Natural killer cell (primary cell): Measurements from ENCODE around the gene SORL1. TPM values are rescaled to one million over a fixed set of nuclear protein-coding genes. Genes with fewer than 3 reads are reported as not detected.

Experiments used
- ATAC-seq, 3 donors: fragments of 150-1000 bp in 2 of 3; fragments of 200-7000 bp in 1 of 3; cut with Tn5 transposase; 1 replicate in 1 of 3; 2 replicates in 2 of 3; pipeline ENCODE4 v1.10.0; 2021; ENCODE audit warnings: mild to moderate bottlenecking in 2 of 3, moderate library complexity in 2 of 3
- DNase-seq, 2 donors: peaks; one replicate each; pipeline versions ENCODE4 v3.0.0 to v3.0.0-alpha.2; 2013 to 2021; ENCODE audit warnings: mixed read lengths in 1 of 2
- H3K27ac ChIP-seq: one replicate; pipeline ENCODE4 v1.5.1; 2013; ENCODE audit warnings: mild to moderate bottlenecking, low read length
- H3K27me3 ChIP-seq: one replicate; pipeline ENCODE4 v1.6.1; 2013; ENCODE audit warnings: low read length; ENCODE audit not compliant: control insufficient read depth, insufficient read depth
- H3K36me3 ChIP-seq: one replicate; pipeline ENCODE4 v1.6.1; 2013; ENCODE audit warnings: low read length; ENCODE audit not compliant: control insufficient read depth, insufficient read depth
- H3K4me1 ChIP-seq: one replicate; pipeline ENCODE4 v1.6.1; 2013; ENCODE audit warnings: low read length; ENCODE audit not compliant: control insufficient read depth, insufficient read depth
- H3K4me3 ChIP-seq: one replicate; pipeline ENCODE4 v1.5.1; 2013; ENCODE audit warnings: low read length
- H3K9me3 ChIP-seq: one replicate; pipeline ENCODE4 v1.6.1; 2013; ENCODE audit warnings: low read length; ENCODE audit not compliant: control insufficient read depth, insufficient read depth
- H3K27ac Mint-ChIP-seq, 2 donors: one replicate each; pipeline ENCODE4 v1.8.0; 2022; ENCODE audit warnings: mild to moderate bottlenecking in 2 of 2, mixed read lengths in 2 of 2, moderate library complexity in 1 of 2
- H3K27me3 Mint-ChIP-seq, 2 donors: one replicate each; pipeline ENCODE4 v1.8.0; 2022; ENCODE audit warnings: low read depth in 2 of 2, mixed read lengths in 2 of 2
- H3K36me3 Mint-ChIP-seq: one replicate; pipeline ENCODE4 v1.8.0; 2022; ENCODE audit warnings: mixed read lengths
- H3K4me1 Mint-ChIP-seq, 2 donors: one replicate each; pipeline ENCODE4 v1.8.0; 2022; ENCODE audit warnings: mixed read lengths in 2 of 2
- H3K4me3 Mint-ChIP-seq: one replicate; pipeline ENCODE4 v1.8.0; 2022; ENCODE audit warnings: mild to moderate bottlenecking, moderate library complexity, mixed read lengths
- H3K9me3 Mint-ChIP-seq, 2 donors: one replicate each; pipeline ENCODE4 v1.8.0; 2022; ENCODE audit warnings: mixed read lengths in 2 of 2
- WGBS: methylation state at CpG from one replicate; pipeline ENCODE4 v1.1.7; 2013; ENCODE audit warnings: missing lambda C conversion rate; ENCODE audit not compliant: insufficient coverage; 5-methylcytosine and 5-hydroxymethylcytosine counted together
- intact Hi-C: fragments of 100-400 bp; cut with micrococcal nuclease; formaldehyde crosslinking; loops from one replicate; pipeline ENCODE4 v1.14.2; 2022
- total RNA-seq, 4 donors: library from RNA; stranded (reverse); fragments of 120-200 nt in 1 of 4; gene quantifications; one replicate each; pipeline versions ENCODE4 v1.2.3 to v1.2.4, GENCODE V29; 2013 to 2022
- TF ChIP-seq, protein P1 (sequence below): fragments of 200-600 bp; IDR thresholded peaks from one replicate; pipeline ENCODE4 v1.8.0; 2022; ENCODE audit warnings: antibody characterized with exemption

Gene SORL1
- total RNA-seq, 3 donors from 2014 or later (not counting 1 experiment from before 2014, with no cell fraction given): 386 to 519 (median 456) TPM

GRCh38 chr11:121556937-121557336 is 104.8 kb downstream of the SORL1 start:
- peaks cover 20% of the 10 kb centered on the region for H3K36me3 Mint-ChIP-seq
- Histone ChIP-seq H3K27me3 (no peaks in the 10 kb centered on the region), H3K27ac (no peak overlapping the region), H3K4me3 (no peak overlapping the region), H3K4me1 (no peaks in the 10 kb centered on the region), H3K9me3 (no peaks in the 10 kb centered on the region), H3K36me3 (peaks cover 94% of the 10 kb centered on the region)
- intact Hi-C loops: no loop called here
- H3K4me1 Mint-ChIP-seq: peaks cover 16 to 43% of the 10 kb centered on the region in 2 donors
- TF ChIP-seq, protein P1, sequence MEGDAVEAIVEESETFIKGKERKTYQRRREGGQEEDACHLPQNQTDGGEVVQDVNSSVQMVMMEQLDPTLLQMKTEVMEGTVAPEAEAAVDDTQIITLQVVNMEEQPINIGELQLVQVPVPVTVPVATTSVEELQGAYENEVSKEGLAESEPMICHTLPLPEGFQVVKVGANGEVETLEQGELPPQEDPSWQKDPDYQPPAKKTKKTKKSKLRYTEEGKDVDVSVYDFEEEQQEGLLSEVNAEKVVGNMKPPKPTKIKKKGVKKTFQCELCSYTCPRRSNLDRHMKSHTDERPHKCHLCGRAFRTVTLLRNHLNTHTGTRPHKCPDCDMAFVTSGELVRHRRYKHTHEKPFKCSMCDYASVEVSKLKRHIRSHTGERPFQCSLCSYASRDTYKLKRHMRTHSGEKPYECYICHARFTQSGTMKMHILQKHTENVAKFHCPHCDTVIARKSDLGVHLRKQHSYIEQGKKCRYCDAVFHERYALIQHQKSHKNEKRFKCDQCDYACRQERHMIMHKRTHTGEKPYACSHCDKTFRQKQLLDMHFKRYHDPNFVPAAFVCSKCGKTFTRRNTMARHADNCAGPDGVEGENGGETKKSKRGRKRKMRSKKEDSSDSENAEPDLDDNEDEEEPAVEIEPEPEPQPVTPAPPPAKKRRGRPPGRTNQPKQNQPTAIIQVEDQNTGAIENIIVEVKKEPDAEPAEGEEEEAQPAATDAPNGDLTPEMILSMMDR: no peak
- no peak for DNase-seq
- 95% methylated on average over 7 of the region's 7 CpGs for whole genome bisulfite sequencing
- H3K4me3 Mint-ChIP-seq: no peak overlapping the region
- no peaks in the 10 kb centered on the region for H3K27me3 Mint-ChIP-seq
- H3K27ac Mint-ChIP-seq: peak overlapping the region; percentile 19 to 70
- H3K9me3 Mint-ChIP-seq: no peaks in the 10 kb centered on the region
- peak in 1 of 3 donors; percentile 15 for ATAC-seq

DNA sequence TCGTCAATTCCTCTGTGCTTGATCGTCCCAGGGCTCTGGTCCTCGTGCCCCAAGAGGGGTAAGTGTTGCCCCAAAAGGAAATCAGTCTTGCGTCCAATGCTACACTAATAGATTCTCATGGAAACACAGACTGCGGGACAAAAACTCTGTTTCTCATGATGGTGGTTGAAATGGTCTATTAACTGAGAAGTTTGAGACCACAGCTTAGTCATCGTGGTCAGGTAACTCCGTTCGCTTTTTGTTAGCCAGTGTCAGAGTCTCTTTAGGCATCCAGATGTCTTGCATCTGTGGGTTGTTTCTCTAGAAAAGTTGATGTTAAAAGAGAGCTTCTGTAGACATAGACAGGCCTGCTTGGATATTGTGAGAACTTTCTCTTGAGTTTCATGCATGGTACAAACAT is 105.2 kb downstream of the SORL1 start:
- H3K27ac ChIP-seq: no peak overlapping the region
- no peaks in the 10 kb centered on the region for H3K9me3 ChIP-seq
- intact Hi-C loops: no loop called here
- no peaks in the 10 kb centered on the region for H3K27me3 ChIP-seq
- peak overlapping the region; percentile 19 to 70 for H3K27ac Mint-ChIP-seq
- no peaks in the 10 kb centered on the region for H3K27me3 Mint-ChIP-seq
- H3K36me3 Mint-ChIP-seq: peaks cover 20% of the 10 kb centered on the region
- H3K4me3 Mint-ChIP-seq: no peak overlapping the region
- ATAC-seq (peak in 2 of 3 donors; percentile 47 to 56), DNase-seq (no peak)
- H3K9me3 Mint-ChIP-seq: no peaks in the 10 kb centered on the region
- peaks cover 94% of the 10 kb centered on the region for H3K36me3 ChIP-seq
- no peak overlapping the region for H3K4me3 ChIP-seq
- H3K4me1 ChIP-seq: no peaks in the 10 kb centered on the region
- WGBS: 37% methylated on average over 8 of the region's 8 CpGs
- peaks cover 20 to 44% of the 10 kb centered on the region in 2 donors for H3K4me1 Mint-ChIP-seq
- TF ChIP-seq, protein P1: no peak

DNA sequence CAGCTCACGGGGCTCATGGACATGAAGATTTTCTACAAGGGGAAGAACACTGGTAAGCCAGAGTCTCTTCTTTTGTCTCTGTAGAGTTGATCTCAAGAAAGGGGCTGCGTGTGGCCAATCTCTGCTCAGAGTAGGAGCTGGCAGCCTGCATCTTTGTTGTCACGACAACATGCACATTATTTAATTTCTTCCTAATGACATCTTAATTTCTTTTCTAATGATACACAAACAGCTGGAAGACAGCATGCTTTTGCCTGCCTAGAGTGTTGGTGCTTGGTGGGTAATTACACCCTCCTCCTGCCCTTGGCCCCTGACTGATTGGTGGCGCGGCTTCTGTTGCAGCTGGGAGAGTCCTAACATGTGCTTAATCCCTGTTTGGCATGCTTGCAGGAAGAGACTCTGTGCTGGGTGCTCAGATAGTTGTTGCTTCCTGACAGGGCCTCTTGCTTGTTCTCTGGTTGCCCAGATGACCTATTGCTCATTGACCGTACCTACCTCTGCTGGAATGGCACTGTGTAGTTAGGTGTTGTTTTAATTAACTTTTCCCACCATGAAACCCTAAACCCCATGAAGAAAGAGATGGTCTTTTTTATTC is 107.6 kb downstream of the SORL1 start:
- Histone ChIP-seq H3K27me3 (no peaks in the 10 kb centered on the region), H3K9me3 (no peaks in the 10 kb centered on the region), H3K27ac (no peak overlapping the region), H3K36me3 (peaks cover 89% of the 10 kb centered on the region), H3K4me3 (no peak overlapping the region), H3K4me1 (peaks cover 5% of the 10 kb centered on the region)
- Mint-ChIP-seq H3K27me3 (no peaks in the 10 kb centered on the region), H3K4me3 (no peak overlapping the region), H3K4me1 (peaks cover 39 to 59% of the 10 kb centered on the region in 2 donors), H3K36me3 (peaks cover 20% of the 10 kb centered on the region), H3K9me3 (no peaks in the 10 kb centered on the region), H3K27ac (peak overlapping the region; percentile 40 to 52)
- WGBS: 94% methylated on average over 5 of the region's 6 CpGs
- DNase-seq (no peak), ATAC-seq (no peak)
- TF ChIP-seq, protein P1: no peak
- intact Hi-C loops: no loop called here

DNA sequence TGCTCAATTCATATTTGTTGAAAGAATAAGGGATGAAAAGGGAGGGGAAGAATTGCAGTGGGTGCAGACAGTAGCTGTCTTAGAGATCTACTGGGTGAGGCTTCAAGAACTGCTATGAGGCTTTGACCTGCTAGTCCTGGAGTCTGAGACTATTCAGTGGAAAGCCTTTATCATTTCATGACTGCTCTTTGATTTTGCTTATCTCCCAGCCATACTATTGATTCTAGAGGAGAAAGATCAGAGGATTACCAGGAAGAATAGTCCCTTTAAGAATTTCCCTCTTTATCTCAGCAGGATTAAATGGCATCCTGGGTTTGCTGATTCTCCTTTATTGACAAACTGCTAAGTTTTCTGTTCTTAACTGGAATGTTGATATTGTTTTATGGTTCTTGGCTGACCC is 108.1 kb downstream of the SORL1 start:
- no peaks in the 10 kb centered on the region for H3K9me3 ChIP-seq
- peaks cover 5% of the 10 kb centered on the region for H3K4me1 ChIP-seq
- peaks cover 84% of the 10 kb centered on the region for H3K36me3 ChIP-seq
- Mint-ChIP-seq H3K4me3 (no peak overlapping the region), H3K9me3 (no peaks in the 10 kb centered on the region), H3K27me3 (no peaks in the 10 kb centered on the region), H3K36me3 (peaks cover 20% of the 10 kb centered on the region), H3K4me1 (peaks cover 39 to 59% of the 10 kb centered on the region in 2 donors), H3K27ac (peak overlapping the region; percentile 40 to 52)
- ATAC-seq (no peak), DNase-seq (no peak)
- no peaks in the 10 kb centered on the region for H3K27me3 ChIP-seq
- intact Hi-C loops: no loop called here
- TF ChIP-seq, protein P1: no peak
- no peak overlapping the region for H3K4me3 ChIP-seq
- no peak overlapping the region for H3K27ac ChIP-seq
